GM18519 (cell line): ENCODE results near the gene OSBPL1A.

ENCODE experiments used
- ATAC-seq: cut with Tn5 transposase; IDR thresholded peaks from one replicate; pipeline ENCODE4 v1.9.1; 2021; ENCODE audit warnings: mild to moderate bottlenecking, moderate library complexity; ENCODE audit not compliant: unreplicated experiment, low FRiP score

Gene OSBPL1A

GRCh38 chr18:24230766-24231165 is 166.9 kb downstream of the OSBPL1A start:
- ATAC-seq, result no peak

DNA sequence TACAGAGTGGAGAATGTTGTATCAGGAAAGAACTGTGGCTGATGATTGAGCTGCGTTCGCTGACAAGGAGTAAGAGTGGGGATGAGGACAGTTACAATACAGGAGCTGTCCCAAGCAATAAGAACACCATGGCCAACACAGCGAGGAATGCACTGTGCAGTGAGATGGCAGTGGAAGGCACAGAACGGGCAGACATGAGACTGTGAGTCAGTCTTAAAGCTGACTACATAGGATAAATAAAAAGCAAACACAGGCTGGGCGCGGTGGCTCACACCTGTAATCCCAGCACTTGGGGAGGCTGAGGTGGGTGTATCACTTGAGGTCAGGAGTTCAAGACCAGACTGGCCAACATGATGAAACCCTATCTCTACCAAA is 169.0 kb downstream of the OSBPL1A start:
- no peak for ATAC-seq

DNA sequence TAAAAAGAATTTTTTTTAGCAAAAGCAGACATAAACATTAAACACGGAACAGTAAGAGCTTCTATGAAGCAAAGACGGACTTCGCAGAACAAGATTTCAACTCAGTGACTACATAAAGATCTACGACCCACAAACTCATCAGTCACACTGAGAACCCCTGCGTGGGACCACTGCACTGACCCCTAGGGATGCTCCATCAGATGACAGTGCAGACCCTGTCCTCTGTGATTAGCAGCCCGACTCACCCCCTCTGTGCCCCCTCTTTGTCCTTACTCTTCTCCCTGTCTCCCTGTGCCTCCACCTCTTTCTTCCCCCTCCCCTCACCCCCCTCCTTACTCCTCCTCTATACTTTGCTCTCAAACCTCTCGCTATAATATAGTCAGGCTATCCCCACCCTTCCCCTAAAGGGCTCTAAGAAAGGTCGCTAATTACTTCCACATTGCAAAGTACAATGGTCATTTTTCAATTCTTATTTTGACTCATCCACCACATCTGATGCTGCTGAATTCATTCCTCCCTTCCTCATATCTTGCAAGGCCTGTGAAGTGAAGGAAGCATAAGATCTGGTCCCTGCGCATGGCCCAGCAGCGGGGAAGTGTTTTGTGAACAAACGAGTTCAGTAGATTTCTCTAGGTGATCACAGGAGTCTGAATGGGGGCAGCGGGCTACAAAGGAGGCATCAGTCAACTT is 169.5 kb downstream of the OSBPL1A start:
- ATAC-seq, result no peak

- ATAC-seq, result no peak
Measured at GRCh38 chr18:24220318-24220688, 177.3 kb downstream of the OSBPL1A start.

DNA sequence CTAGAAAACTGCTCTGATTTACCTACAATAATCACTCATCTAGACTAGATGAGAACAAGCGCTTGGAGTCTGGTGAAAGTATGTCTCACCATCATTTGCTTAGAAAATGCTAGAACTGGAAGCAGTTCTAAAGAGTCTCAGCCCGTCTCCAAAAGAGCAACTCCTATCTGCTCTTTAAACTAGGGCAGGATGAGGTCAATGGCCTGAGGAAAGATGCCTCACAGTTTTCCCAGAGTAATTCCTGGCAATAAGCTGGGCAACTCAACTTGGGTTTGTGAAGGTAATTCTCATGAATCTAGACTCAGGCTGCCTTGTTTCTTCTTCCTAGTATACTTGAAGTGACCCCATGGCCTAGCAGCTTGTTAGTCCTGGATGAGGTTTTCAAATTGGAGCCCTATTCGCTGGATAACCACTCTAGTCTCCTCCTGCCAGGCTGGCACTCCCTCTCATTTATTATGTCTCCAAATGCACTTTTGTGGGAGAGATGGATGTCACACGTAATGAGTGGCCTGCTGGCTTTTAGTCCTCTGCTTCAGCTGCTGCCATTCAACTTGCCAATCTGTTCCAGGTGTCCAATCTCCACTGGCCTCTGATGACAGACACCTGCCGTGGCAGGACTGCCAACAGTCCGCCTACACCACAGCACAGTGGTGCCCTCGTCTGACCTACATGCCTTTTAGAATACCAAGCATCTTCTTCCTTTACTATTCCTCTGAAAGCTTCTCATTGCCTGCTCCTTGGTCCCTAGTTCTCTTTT is 177.9 kb downstream of the OSBPL1A start:
- no peak for ATAC-seq

DNA sequence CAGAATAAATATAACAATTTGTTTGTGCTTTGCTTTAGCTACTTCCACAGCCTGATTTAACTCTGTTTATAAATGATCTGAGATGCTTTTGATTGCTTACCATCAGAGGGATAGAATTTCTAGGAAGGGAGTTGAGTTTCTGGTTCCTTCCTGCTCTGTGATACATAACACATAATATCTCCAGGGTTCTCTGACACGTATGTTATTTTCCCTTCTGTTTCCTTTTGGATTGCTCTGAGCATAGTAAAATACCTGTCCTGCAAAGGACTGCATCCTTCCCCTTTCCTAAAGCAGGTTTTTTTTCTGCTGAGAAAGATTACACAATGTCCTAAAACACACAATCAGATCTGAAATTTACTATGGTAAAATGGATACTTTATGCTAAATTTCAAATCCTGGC is 182.7 kb downstream of the OSBPL1A start:
- no peak for ATAC-seq

DNA sequence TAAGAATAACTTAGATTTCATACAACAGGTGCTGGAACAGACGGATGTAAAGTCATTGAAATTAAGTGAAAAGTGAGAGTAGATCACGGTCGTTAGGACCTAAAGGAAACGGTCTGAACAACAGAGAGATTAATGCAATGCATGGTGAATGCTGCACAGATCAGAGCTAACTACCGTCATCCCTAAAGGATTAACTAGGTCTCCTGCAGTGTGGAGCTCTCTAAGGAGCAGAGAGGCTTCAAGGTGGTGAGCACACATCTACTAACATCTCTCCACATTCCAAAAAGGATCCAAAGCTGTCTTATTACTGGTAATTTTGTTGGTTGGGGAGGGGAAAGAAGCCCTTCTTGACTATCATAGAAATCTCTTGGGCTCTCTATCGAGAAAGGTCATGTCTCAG is 183.5 kb downstream of the OSBPL1A start:
- ATAC-seq, result no peak

DNA sequence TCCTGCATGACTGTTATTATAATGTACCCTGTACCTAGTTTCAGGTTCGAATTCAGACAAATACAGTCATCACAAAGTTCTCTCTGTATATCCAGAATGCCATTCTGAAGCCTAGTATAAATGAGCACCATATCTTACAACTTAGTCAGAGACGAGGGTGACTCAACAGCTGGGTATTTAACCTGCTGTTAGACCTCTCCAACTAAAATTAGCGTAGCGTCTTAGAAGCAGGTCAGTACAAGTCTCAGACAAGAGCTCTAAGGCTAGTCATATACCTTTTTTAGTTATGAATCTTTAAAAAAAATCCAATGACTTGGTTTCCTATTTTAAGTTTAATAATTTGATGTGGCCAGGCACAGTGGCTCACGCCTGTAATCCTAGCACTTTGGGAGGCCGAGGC is 184.7 kb downstream of the OSBPL1A start:
- ATAC-seq, result no peak

DNA sequence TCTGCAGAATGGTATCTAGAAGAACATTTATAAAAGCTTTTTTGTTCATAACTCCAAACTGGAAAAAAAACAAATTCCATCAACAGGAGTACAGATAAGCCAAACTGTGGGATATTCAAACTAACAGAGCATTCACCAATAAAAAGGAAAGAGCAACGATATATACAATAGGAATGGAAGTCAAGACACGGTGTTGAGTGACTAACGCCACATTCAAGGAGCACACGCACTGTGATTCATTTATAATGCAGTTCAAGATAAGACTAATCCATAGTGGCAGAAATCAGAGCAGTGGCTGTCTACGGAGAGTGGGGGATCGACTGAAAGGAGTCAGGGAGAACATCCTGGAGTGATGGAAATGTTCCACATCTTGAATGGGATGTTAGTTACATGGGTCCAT is 188.1 kb downstream of the OSBPL1A start:
- ATAC-seq, result no peak

- no peak for ATAC-seq
Measured at GRCh38 chr18:24208270-24209035, 189.2 kb downstream of the OSBPL1A start.

GRCh38 chr18:24204904-24205303 is 192.7 kb downstream of the OSBPL1A start:
- ATAC-seq, result no peak

- ATAC-seq, result no peak
Measured at GRCh38 chr18:24201699-24202687, 195.6 kb downstream of the OSBPL1A start.

DNA sequence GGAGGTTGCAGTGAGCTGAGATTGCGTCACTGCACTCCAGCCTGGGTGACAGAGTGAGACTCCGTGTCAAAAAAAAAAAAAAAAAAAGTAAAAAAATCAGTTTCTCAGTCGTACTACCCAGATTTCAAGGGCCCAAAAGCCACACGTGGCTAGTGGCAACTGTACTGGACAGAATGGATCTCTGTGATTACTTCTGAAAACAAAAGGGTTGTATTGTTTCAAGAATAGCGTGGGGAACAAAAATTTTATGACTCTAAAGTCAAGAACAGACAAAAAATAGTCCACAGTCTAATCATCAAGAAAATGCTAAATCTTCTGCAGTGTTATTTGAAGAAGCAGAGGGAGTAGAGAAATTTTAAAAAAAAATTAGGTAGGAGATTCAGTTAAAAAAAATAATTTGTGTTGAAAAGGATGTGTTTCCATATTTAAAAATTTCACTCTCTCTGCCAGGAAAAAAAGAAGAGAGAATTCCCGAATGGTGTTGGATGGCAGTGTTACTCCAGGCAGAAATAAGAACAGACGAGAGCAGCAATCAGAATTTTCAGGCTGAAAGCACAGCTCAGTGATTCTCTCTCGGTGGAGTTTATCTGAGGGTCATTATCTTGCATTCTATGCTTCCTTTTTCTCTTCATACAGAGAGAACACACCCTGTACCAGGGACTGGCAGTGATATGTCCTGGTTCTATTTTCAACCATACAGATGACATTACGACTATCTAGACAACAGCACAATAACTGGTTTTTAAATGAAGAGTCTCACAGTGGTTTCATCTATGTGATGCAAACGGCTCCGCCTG is 196.9 kb downstream of the OSBPL1A start:
- ATAC-seq, result no peak

- ATAC-seq, result no peak
Measured at GRCh38 chr18:24199372-24199962, 198.2 kb downstream of the OSBPL1A start.

DNA sequence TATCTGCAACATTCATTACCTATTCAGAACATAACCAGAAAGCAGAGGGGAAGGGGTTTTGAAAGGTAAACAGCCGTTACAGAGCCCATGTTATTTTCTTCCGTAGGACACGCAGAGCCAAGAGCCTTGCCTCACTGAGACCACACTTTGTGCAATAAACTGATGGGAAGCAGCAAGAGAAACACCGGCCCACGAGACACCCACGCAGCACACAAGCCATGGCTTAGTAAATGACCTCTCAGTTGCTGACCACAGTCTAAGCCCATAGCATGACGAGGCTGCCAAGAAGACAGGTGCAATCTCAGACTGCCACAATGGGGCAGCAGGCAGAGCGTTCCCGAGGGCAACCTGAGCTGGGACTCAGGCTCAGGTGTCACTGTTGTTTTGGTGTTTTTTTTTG is 199.2 kb downstream of the OSBPL1A start:
- ATAC-seq, result no peak

DNA sequence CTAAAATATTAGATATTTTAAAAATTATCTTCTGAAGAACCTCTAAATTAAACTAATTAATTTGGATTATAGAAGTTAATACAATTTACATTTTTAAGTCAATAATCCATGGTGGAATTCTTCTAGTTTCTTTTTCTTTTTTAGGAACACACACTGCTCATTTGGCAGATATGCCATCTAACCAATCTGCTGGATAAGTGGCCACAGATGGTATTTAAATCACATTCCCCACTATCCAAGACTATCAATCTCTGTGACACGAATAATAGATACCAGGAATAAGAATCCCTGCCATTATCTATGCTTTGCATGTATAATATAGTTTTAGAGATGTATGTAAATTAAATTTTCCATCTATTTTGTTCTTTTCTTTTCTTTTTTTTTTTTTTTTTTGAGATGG is 200.2 kb downstream of the OSBPL1A start:
- ATAC-seq, result no peak

DNA sequence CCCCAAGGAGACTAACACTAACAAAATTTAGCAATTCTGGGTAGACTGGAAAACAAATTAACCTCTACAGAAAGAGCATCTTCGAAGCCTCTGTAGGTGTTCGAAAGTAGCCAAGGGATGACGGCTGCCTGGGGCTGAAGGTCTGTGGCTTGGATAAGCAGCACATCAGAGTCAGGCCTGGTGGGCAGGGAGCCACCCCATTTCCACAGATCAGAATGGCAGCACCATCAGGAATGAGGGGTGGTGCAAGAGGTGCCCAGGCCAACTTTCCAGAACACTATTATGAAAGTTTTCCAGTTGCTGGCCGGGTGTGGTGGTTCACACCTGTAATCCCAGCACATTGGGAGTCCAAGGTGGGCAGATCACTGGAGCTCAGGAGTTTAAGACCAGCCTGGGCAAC is 200.9 kb downstream of the OSBPL1A start:
- ATAC-seq, result no peak

DNA sequence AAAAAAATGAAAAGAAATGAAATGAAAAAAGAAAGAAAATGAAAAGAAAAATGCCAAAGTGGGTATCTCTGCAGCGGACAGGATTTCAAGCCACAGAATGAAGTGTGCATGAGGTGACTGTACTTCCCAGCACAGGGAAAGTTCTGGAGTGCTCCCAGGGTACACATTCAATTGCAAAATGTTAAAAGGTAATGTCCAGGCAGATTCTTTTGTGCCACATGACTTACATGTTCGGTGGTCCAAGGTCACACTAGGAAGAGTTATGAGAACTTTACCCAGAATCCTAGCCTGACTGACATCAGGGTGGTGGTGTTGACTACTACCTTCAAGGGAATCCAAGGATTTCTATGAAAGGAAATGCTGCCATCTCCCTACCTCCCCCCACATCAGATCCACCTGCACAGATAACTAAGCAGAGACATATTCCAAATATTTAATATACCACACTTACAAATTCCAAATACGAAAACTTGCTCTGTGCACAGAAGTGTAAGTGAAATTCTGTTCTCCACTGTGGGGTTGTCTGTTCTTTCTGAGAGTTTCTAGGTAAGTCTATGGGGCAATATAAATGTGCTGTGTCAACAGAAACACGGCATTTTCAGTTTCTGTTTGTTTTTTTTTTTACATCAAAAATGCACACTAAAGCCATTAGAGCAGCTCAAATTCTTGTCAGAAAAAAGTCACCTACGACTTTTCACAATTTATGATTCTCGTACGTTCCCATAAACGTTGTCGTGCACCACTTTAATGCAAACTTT is 202.1 kb downstream of the OSBPL1A start:
- no peak for ATAC-seq

GRCh38 chr18:24190590-24190989 is 207.0 kb downstream of the OSBPL1A start:
- no peak for ATAC-seq
